CD4-positive, alpha-beta T cell treated with Interleukin-6 at 100 ng/mL for 8 hours (primary cell): Measurements from ENCODE around the gene CHRNA9.
A peak's percentile ranks its signal among the peaks of the same experiment; 100 is the strongest.

ENCODE experiments used
- DNase-seq: peaks from one replicate; pipeline ENCODE4 v3.0.0-alpha.2; 2020; ENCODE audit warnings: mixed read lengths, low spot score

Gene CHRNA9

DNA sequence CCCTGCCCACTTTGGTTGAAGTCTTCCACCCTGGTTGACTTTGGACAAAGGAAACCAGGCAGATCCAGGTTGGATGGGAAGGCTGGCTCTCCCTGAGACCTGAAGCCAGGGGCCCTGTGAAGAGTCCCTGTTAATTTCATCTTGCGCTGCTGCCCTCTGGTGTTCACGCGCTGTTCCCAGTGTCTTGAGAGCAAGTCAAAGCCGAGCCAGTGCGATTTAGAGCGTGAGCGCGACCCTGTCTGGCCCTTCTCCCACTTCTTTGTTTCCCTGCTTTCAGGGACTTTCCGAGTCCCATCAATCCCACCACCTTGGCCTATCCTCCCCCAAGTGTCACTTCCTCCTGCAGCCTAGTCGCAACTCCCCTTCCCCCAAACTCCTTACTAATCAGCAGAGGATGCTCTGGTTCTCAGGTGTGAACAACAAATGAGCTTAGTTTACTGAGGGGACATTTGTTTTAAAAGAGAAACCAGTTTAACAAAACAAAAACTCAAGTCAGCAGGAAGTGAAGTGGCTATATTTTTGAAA is 25.8 kb upstream of the CHRNA9 start:
- peak; percentile 88 for DNase-seq

DNA sequence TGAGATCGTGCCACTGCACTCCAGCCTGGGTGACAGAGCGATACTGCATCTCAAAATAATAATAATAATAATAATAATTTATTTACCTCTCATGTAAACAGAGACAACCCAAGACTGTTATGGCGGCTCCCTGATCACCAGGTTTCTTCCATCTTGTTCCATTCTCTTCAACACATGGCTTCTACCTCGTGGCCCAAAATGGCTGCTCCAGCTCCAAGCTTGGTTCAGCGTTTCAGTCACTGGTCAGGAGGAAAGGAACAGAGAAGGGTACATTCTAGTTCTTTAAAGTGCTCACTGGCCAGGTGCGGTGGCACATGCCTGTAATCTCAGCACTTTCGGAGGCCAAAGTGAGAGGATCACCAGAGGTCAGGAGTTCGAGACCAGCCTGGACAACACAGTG is 24.9 kb upstream of the CHRNA9 start:
- no peak for DNase-seq

DNA sequence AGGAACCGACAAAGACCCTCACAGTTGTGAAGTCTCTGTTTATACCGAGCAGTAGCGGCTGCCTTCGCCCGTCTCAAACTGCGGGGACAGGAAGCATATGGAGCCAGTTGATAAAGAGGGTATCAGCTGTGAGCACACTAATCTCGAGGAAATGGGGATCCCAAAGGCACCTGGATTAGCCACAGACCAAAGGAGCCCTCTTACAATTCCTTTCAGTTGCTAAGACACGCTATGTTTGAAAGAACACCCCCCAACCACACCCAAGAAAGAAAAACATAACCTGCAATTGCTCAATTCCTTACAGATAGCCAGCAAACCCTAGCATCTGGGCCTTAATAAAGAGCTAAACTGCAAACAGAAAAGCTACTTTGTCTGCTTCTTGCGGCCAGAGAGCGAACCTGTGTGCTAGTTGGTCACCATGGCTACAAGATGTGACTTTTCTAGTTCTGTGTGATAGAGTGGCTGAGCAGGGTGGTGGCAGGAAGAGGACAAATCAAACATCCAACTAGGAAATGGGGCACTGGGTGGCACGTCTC is 23.3 kb upstream of the CHRNA9 start:
- DNase-seq = peak; percentile 23

DNA sequence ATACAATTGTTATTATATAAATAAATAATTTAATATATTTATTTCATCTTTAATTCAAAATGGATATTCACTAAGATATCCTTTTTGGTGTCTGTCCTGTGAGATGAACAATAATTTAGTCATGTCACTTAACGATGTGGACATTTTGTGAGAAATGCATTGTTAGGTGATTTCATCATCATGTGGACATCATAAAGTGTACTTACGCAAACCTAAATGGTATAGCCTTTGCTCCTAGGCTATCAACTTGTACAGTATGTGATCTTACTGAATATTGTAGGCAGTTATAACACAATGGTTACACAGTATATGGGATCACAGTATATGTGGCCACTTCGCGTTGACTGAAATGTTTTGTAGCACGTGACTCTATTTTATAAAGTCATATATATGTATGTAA is 20.2 kb upstream of the CHRNA9 start:
- DNase-seq = no peak

DNA sequence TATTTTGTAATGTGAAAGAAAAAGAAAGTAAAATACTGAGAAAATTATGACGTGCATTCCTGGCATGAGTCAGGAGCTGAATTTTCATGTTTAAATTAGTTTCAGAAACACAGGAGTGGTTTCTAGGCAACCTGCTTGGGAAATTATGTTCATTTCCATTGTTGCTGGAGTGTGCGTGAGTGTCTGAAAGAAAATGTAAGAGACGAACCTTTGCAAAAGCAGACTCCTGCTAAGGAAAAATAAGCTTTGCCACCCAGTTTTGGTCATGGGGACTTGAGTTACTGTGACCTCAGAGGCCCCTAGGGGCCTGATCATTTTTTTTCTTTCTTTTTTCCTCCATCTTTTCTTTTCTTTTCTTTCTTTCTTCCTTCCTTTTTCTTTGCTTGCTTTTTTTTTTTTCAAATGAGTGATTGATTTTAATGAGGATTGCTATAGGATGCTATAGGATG is 18.8 kb upstream of the CHRNA9 start:
- DNase-seq = peak; percentile 36

DNA sequence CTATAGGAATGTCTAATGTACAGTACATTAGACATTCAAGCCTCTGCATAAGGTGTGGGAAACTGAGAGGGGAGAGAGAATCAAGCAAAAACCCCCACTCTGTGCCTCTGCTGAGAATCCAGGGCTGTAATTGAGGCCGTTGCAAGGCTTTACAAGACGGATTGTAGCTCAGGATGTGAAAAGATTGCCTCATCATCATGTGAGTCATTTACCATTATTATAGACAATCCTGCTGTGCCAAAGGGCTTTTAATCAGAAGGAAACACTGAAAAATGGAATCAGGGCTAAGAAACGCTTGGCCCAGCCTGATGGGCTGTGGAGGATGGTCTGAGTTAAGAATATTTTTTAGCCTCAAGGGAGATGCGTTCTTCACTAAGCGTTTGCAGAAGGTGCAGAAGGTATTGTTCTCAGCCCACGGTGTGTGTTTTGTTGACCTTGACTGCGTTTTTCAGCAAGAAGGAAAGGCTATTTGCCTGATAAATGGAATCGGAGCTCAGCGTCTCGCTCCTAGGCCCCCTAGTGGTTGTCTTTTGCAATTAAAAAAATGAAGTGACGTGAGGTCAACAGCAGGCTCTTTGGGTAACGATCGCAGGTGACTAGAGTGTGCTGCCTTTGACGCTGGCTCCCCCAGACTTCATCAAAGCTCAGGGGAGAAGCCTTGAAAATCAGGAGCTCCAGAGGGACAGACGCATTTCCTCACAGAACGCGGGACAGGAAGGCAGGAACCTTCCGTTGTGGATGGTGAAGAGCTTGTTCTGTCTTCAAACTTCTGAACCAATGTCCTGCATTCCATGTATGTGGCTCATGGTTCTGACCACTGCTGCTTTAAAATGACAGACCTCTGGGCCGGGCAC is 18.1 kb upstream of the CHRNA9 start:
- DNase-seq = peak; percentile 78

DNA sequence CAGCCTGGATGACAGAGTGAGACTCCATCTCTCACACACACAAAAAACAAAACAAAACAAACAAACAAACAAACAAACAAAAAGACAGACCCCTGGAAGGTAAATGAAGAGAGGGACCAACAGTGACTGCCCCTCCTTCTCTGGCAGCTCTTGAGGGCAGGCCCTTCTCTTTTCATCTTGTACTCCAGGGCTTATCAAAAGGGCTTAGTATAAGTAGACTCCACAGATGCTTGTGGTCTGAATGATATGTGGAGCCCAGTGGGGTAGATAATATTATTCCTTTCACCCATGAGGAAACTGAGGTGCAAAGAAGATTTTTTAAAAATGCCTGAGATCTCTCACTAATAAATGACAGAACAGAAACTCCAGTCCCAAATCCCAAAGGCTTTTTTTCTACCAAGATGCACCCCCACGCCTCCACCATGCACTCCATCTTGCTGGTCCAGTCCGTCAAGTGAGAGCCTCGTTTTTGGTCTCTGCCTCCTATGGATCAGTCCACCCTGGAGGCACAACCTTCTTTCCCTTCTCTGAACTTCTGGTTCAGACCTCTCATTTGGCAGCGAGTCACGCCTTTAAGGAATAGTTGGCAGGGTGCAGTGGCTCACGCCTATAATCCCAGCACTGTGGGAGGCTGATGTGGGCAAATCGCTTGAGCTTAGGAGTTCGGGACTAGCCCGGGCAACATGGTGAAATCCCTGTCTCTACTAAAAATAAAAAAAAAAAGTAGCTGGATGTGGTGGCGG is 17.0 kb upstream of the CHRNA9 start:
- no peak for DNase-seq

DNA sequence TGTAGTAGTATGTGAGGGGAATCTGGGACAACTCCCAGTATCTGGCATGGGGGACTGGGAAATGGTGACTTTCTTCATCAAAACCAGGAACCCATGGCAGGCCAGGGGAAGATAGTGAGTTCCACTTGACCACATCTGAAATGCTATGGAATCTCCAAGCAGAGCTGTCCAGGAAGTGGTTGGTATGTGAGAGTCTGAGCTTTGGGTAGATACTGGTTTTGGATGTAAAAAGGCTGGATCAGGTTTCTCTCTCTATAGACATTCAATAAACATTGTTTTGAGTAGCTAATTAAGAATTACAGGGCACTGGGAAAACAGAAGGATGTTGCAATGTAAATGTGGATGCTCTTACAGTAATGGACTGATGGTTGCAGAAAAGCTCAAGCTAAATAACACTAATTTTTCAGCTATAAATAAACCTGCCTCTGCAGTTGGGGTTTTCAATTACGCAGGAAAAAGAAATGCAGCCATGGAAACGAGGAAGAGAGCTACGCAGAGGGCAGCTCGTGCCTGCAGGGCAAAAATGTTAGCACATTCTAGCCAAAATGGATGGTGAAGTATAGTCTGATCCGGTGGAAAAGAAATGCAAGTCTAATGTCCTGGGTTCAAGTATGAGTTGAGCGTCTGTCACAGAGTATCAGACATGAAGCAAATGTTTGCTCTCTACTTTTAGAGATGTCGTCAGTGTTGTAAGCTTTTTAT is 13.4 kb upstream of the CHRNA9 start:
- no peak for DNase-seq

DNA sequence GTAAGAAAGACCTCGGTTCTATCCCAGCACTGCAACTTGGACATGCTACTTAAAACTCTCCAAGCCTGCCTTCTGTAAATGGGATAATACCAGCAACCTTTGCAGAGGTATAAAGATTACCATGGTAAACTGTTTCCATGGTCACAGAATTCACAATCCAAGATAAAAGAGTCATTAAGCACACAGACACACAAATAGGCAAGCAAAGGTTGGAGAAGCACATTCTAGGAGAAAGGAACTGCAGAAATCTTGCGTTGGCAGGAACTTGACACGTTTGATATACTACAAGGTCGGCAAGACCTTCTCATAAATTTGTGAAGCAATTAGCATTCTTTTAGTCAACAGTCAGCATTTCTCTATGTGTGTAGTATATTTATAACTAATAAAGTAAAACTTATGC is 12.3 kb upstream of the CHRNA9 start:
- no peak for DNase-seq

DNA sequence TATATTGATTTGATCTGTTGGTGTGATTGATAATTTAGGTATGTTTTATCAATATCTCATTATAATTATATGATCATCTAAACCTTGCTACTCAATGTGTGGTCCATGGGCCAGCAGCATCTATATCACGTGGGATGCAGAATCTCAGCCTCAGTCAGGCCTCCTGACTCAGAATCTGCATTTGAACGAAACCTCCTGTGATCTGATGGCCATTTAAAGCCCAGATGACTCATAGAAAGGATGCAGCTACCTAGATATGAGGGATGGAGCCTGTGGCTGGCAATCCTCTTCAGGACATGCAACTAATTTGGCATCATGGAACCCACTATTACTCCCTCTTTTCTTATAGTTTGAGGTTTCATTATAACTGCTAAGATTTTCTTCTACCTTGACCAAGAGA is 11.3 kb upstream of the CHRNA9 start:
- DNase-seq = no peak

DNA sequence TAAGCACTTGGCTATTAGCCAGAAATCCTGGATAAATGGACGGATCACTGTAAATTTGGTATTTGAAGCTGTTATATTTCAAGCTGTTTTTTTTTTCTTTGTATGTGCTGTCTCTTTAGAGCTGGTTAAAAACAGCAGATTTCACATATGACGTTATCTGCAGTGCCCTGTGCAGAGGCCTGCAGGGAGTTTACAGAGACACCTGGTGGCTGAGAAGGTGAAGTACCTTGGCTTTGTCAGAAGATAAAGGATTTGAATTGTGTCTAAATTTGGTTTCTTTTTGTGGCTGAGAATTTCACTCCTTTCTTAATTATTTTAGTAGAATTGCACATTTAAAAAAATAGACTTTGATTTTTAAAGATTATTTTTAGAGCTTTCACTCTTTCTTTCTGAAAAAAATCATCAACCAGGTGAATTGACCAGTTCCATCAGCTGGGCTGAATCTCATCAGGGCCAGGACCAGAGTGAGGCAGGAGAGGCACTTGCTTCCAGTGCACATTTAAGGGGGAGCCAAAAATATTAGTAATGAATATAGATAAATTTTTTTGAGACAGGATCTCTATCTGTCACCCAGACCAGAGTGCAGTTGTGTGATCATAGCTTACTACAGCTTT is 9.6 kb upstream of the CHRNA9 start:
- peak; percentile 82 for DNase-seq

DNA sequence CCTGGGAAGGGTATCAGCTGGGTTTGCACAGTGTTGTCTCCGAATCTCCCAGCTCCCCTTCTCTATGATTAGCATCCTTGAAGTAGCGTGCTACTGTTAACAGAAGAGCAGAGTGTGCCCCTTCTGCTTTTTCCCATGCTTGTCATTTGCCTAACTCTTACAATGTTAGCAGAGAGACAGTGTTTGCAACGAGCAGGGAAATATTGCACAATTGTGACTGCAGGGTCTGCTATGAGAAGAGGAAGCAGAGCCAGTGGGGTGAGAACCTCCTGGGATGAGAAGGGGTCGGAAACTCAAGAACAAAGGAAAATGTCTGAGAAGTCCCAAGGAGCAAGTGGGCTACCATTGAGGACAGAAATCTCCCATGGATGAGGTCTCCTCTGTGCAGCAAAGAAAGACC is 7.8 kb upstream of the CHRNA9 start:
- DNase-seq = no peak

DNA sequence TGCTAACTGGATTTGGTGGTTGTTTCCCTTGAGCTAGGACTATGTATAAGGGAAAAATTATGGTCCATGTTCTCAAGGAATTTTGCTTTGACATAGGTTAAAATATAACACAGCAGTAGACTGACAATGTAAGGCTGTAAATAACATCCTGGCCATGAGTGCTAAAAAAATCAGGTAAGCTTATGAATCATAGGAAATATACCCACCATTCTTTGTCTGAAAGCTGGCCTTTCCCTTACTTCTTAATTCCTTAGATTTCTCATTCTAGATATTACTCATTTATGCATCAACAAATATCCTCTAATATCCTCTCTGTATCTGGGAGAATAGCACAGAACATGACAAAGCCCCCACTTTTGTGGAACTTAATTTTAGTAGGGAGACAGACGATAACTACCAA is 6.8 kb upstream of the CHRNA9 start:
- DNase-seq = no peak

DNA sequence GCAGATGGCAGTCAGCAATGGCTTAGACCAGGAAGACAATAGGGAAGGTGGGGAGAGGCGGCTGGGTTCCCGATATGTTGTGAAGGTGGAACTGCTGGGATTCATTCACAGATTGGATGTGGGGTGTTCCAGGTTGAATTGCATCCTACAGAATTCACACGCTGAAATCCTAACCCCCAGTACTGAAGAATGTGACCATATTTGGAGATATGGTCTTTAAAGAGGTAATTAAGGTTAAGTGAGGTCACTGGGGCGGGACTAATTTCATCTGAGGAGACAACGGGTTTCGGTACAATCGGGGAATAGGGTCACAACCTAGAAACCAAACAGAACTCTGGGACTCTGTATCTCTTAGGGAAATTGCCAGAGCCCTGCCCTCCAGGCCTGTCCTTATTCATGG is 5.3 kb upstream of the CHRNA9 start:
- DNase-seq = no peak

DNA sequence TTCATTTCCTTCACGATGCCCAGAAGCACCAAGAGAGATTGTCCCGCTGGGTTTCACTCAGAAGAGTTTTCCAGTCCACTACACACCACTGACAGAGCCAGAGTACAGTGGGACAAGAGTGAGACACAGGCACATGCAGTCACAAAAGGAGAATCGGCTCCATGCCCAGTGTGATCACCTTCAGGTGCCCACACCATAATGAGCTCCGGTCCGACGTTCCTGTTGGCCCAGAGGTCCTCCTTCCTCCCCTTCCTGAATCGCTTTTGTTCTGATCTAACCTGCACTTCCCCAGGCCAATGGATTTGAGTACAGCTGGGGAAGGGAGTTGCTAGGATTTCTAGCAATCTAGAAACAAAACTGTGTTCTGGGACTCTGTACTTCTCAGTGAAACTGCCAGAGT is 4.6 kb upstream of the CHRNA9 start:
- no peak for DNase-seq

DNA sequence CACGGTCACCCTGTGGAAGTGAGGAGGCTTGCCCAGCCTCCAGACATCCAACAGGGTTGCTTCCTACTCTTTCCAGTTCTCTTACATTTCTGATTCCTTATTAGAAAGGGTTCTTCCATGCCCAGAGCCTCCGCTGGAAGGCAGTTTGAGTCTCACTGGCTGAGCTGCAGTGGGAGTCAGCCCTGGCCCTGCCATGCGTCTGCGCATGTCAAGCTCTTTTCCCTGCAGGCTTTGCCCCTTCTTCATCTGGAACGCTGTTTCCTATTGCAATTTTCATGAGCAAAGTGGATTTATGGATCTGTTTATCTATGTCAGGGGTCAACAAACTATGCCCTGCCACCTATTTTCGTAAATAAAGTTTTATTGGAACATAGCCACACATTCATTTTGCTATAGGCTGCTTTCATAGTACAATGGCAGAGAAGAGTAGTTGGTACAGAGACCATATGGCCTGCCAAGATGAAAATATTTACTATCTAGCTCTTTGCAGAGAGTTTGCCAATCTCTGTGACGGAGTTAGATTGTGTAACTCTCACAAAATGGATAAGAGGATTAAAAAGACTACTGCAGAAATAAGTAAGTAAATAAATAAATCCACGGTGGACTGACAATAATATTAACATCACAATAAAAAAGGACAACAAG is 3.9 kb upstream of the CHRNA9 start:
- DNase-seq = no peak

DNA sequence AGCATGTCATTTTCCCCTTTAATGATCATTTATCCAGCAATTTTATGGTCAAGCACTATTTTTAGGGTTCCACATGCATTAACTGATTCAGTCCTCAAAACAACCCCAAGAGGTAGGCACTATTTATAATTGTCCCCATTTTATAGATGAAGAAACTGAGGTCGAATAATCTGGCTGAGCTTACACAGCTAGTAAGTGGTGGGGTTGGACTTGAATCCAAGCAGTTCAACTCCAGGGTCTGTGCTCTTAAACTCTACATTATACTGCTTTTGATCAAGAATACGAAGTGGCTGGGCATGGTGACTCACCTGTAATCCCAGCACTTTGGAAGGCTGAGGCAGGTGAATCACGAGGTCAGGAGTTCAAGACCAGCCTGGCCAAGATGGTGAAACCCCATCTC is 3.2 kb upstream of the CHRNA9 start:
- DNase-seq = no peak

DNA sequence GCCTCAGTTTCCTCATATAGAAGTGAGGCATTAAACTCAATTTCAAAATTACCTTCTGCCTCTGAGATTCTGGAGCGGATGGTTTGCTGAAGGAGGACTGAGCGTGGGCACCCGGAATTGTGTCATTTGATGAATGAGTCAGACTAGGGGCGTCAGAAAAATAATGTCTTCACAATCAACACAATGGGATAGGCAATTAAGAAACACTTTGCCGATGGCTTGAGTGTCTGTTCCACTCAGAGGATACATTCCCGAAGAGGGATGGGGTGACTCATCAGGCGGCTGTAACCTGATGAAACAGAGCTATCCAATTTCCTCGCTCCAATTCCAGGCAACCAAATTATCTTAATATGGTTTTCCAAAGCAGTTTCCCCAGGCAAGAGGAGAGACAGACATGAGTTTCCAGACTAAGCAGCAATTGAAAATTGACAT is 1.2 kb upstream of the CHRNA9 start:
- DNase-seq = no peak

DNA sequence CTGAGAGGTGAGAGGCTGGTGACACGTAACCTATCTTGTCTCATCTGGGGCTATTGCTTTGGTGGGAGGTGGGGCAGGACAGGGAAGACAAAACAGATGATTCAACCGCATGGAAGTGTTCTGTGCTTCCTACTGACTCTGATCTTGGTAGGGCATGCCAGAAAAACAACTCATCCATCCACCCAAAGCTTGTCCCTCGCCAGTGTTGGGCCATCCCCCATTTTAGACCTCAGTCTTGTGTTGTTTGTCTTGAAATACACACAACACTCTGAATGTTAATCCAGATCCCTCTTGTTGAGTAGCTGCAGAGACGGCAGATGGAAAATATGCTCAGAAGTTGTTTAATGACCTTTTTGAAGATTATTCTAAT is 377 bp downstream of the CHRNA9 start:
- DNase-seq = no peak

DNA sequence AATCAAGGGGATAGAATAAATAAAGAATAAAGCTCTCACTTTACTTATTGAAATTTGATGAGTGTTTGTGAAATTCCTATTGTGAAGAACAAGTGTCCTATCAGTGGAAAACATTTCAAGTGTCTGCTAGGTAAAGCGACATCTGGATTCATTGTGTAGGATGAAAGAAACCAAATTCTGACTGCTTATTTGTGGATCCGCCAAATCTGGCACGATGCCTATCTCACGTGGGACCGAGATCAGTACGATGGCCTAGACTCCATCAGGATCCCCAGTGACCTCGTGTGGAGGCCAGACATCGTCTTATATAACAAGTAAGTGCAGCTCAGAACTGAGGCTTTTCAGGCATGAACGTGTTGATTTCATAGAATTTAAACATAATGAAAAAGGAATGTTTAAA is 1.9 kb downstream of the CHRNA9 start:
- no peak for DNase-seq

DNA sequence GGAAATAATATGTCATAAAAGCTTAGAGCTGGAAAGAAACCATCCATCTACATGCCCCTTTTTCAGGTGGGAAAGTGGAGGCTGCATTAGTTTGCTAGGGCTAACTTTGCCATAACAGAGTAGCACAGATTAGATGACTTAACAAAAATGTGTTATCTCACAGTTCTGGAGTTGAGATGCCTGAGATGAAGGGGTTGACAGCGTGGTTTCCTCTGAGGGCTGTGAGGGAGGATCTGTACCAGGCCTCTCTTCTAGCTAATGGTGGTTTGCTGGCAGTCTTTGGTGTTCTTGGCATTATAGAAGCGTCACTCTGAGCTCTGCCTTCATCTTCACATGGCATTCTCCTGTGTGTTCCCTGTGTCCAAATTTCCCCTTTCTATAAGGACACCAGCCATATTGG is 2.4 kb downstream of the CHRNA9 start:
- DNase-seq = no peak
